Bronchial epithelial cell (primary cell): ENCODE measurements around the gene SLX4IP. TPM values are rescaled to one million over a fixed set of nuclear protein-coding genes. Genes with fewer than 3 reads are reported as not detected.

Source experiments
- DNase-seq: peaks from one replicate; pipeline ENCODE4 v3.0.0-alpha.2; 2010; ENCODE audit warnings: low read depth
- FAIRE-seq: peaks from 2 replicates; lab custom pipeline; 2011; peaks lifted over from hg19 to GRCh38; lab: Jason Lieb, UNC
- H3K27me3 ChIP-seq: 2 replicates; pipeline ENCODE4 v1.5.1; 2011; ENCODE audit warnings: low read length; ENCODE audit not compliant: control insufficient read depth, insufficient read depth
- H3K36me3 ChIP-seq: 2 replicates; pipeline ENCODE4 v1.5.1; 2011; ENCODE audit warnings: low read length; ENCODE audit not compliant: control insufficient read depth, insufficient read depth
- H3K4me3 ChIP-seq: 2 replicates; pipeline ENCODE4 v1.5.1; 2011; ENCODE audit warnings: mild to moderate bottlenecking, low read depth, low read length, control low read depth
- CTCF ChIP-seq: IDR thresholded peaks from 2 replicates; pipeline ENCODE4 v1.5.1; 2011; ENCODE audit warnings: mild to moderate bottlenecking, moderate library complexity, low read length, control low read depth, inconsistent platforms; ENCODE audit not compliant: insufficient read depth, severe bottlenecking
- total RNA-seq: library from RNA; depleted of rRNA; stranded (reverse); fragments of >200 nt; gene quantifications from 2 replicates; pipeline ENCODE4 v1.2.1, GENCODE V29; 2014

SLX4IP gene
- total RNA-seq, 1 donor from 2014 or later = 3.9 TPM

GRCh38 chr20:10398834-10399369 is 36.2 kb upstream of the SLX4IP start:
- FAIRE-seq = no peak
- Histone ChIP-seq H3K27me3 (no peaks in the 10 kb centered on the region), H3K36me3 (no peaks in the 10 kb centered on the region), H3K4me3 (no peak overlapping the region)
- DNase-seq = no peak
- TF ChIP-seq CTCF = no peak

- Histone ChIP-seq H3K4me3 (no peak overlapping the region), H3K36me3 (peaks cover 2% of the 10 kb centered on the region), H3K27me3 (no peaks in the 10 kb centered on the region)
- no peak for TF ChIP-seq CTCF
- DNase-seq = no peak
- no peak for FAIRE-seq
These were observed 32.0 kb upstream of the SLX4IP start for GRCh38 chr20:10402938-10403608.

GRCh38 chr20:10404023-10404628 is 31.0 kb upstream of the SLX4IP start:
- Histone ChIP-seq H3K36me3 (peaks cover 2% of the 10 kb centered on the region), H3K27me3 (no peaks in the 10 kb centered on the region), H3K4me3 (no peak overlapping the region)
- DNase-seq (no peak), FAIRE-seq (no peak)
- no peak for TF ChIP-seq CTCF

GRCh38 chr20:10404959-10405530 is 30.1 kb upstream of the SLX4IP start:
- TF ChIP-seq CTCF = no peak
- no peak for DNase-seq
- H3K36me3 ChIP-seq = peaks cover 2% of the 10 kb centered on the region
- no peaks in the 10 kb centered on the region for H3K27me3 ChIP-seq
- FAIRE-seq = peak; percentile 55
- H3K4me3 ChIP-seq = no peak overlapping the region

- Histone ChIP-seq H3K36me3 (peaks cover 4% of the 10 kb centered on the region), H3K27me3 (no peaks in the 10 kb centered on the region), H3K4me3 (no peak overlapping the region)
- no peak for TF ChIP-seq CTCF
- FAIRE-seq = no peak
- DNase-seq = no peak
These were observed 26.8 kb upstream of the SLX4IP start for GRCh38 chr20:10408108-10408813.
